Skin of body (tissue), 1 donor: ENCODE results near the gene MBD3L2. TPM values are rescaled to one million over a fixed set of nuclear protein-coding genes. Genes with fewer than 3 reads are reported as not detected.

Experiments used
- total RNA-seq: library from RNA; depleted of rRNA; stranded (reverse); fragments of >200 nt; gene quantifications from one replicate; pipeline ENCODE4 v1.2.3, GENCODE V29; 2014

MBD3L2 gene
- total RNA-seq, 1 donor from 2014 or later = not detected

Other genes starting within 250 kb of the MBD3L2 start
- 0.79 TPM for gene ADGRE1, start 161.7 kb upstream of the MBD3L2 start, total RNA-seq
- not detected for gene MBD3L2B, start 27.9 kb upstream of the MBD3L2 start, total RNA-seq
- not detected for gene MBD3L5, start 18.7 kb upstream of the MBD3L2 start, total RNA-seq
- gene MBD3L4, start 9.1 kb upstream of the MBD3L2 start, total RNA-seq = not detected
- gene MBD3L3, start 9.4 kb downstream of the MBD3L2 start, total RNA-seq = not detected
- 9.4 TPM for gene ZNF557, start 20.4 kb downstream of the MBD3L2 start, total RNA-seq
- 51.4 TPM for gene INSR, start 245.1 kb downstream of the MBD3L2 start, total RNA-seq